ENCODE data around the gene CPT1B. TPM values are rescaled to one million over a fixed set of nuclear protein-coding genes. Genes with fewer than 3 reads are reported as not detected.

CPT1B gene
- total and polyA plus RNA-seq, 2 donors (not counting 1 experiment from before 2014, with no cell fraction given): 55.0 to 109 TPM

DNA sequence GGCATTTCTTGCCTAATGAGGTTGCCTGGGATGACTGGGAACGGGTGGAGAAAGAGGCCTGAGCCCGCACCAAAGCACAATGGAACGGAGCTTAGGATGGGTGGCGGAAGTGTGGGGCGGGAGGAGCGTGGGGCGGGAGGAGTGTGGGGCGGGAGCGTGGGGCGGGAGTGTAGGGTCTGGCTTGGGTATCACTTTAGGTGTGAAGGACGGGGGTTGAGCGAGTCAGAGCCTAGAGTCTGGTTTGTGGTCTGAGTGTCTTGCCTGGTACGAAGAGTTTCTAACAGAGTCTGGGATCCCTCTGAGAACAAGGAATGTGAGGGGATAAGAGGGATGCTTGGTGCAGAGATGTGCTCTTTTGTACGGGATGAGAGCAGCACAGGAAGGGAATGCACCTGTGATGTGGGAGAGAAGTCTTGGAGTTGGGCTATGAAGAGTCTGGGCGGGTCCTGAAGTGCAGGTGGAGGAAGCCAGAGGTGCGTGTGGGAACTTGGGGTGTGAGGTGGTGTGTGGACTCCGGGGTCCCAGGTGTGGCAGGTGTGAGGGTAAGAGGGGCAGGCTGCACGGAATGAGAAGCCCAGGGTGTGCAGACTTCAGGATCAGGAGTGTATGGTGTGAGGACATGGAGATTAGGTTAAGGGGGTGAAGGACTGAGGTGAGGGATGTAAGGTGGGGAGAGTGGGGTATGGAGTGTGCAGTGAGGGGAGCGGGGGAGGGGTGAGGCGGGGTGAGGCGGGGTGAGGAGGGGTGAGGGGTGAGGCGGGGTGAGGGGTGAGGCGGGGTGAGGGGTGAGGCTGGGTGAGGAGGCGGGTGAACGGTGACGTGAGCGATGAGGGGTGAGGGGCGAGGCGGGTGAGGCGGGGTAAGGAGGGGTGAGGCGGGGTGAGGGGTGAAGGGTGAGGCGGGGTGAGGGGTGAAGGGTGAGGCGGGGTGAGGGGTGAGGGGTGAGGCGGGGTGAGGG, 16.5 kb downstream of the CPT1B start:
- intact Hi-C loops (cut with micrococcal nuclease): loop anchor here (1.0 to 2.0 kb wide), 7 partner anchors 13 to 67 kb away; partner anchors contain the start of genes ARSA and CHKB
- POLR2A ChIA-PET: interaction anchor here (0.6 to 1.1 kb wide), 2 partner anchors 12 to 28 kb away, joined by 4 to 6 read pairs; no protein-coding TSS in a partner anchor
- H3K27ac Mint-ChIP-seq: peak overlapping the region; percentile 65

More for the DNA sequence above, 16.5 kb downstream of the CPT1B start:
- no peak for DNase-seq
- Mint-ChIP-seq H3K4me3 (peak overlapping the region; percentile 70), H3K9me3 (ENCODE audit: insufficient read depth) (no peaks in the 10 kb centered on the region), H3K4me1 (peaks cover 16% of the 10 kb centered on the region), H3K27me3 (no peaks in the 10 kb centered on the region)
- no peak for ATAC-seq (ENCODE audit: low read depth)
- no peak overlapping the region for H3K27ac ChIP-seq (ENCODE audit: low read length in 2 of 2)
- no peak overlapping the region for H2AFZ ChIP-seq (ENCODE audit: insufficient read depth, low read depth, low read length, poor library complexity, severe bottlenecking)
- peaks cover 5 to 9% of the 10 kb centered on the region in 2 donors for H3K4me1 ChIP-seq (ENCODE audit: control insufficient read depth in 2 of 2, insufficient read depth in 2 of 2, low read length in 2 of 2)
- no peaks in the 10 kb centered on the region for H3K36me3 ChIP-seq (replicated peaks in 1 of 2; ENCODE audit: control extremely low read depth in 1 of 2, control insufficient read depth in 1 of 2, extremely low read depth in 1 of 2, insufficient read depth in 2 of 2, low read length in 1 of 2)
- H3K9ac ChIP-seq (ENCODE audit: low read length): no peak overlapping the region
- H4K20me1 ChIP-seq (ENCODE audit: control insufficient read depth, insufficient read depth, low read length, poor library complexity, severe bottlenecking): no peaks in the 10 kb centered on the region
- no peak overlapping the region for H3K4me2 ChIP-seq (replicated peaks; ENCODE audit: low read depth, low read length, poor library complexity, severe bottlenecking)
- no peaks in the 10 kb centered on the region for H3K9me3 ChIP-seq (ENCODE audit: control extremely low read depth in 1 of 3, control insufficient read depth in 2 of 3, insufficient read depth in 1 of 3, low read length in 2 of 3)
- H3K79me2 ChIP-seq (ENCODE audit: control insufficient read depth, insufficient read depth, low read length): no peaks in the 10 kb centered on the region
- TF ChIP-seq, protein P1, sequence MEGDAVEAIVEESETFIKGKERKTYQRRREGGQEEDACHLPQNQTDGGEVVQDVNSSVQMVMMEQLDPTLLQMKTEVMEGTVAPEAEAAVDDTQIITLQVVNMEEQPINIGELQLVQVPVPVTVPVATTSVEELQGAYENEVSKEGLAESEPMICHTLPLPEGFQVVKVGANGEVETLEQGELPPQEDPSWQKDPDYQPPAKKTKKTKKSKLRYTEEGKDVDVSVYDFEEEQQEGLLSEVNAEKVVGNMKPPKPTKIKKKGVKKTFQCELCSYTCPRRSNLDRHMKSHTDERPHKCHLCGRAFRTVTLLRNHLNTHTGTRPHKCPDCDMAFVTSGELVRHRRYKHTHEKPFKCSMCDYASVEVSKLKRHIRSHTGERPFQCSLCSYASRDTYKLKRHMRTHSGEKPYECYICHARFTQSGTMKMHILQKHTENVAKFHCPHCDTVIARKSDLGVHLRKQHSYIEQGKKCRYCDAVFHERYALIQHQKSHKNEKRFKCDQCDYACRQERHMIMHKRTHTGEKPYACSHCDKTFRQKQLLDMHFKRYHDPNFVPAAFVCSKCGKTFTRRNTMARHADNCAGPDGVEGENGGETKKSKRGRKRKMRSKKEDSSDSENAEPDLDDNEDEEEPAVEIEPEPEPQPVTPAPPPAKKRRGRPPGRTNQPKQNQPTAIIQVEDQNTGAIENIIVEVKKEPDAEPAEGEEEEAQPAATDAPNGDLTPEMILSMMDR (IDR thresholded peaks at IDR 0.05): no peak
- TF ChIP-seq EZH2 (IDR thresholded peaks at IDR 0.05; ENCODE audit: borderline replicate concordance, insufficient read depth, low read depth, low read length, poor library complexity, severe bottlenecking): no peak
- WGBS (ENCODE audit: insufficient coverage): 92% methylated on average over 18 of the region's 34 CpGs
- no peaks in the 10 kb centered on the region for H3K27me3 ChIP-seq (replicated peaks in 1 of 4; ENCODE audit: control extremely low read depth in 1 of 4, control insufficient read depth in 3 of 4, insufficient read depth in 4 of 4, low read length in 3 of 4)
- no peak overlapping the region for H3K4me3 ChIP-seq (ENCODE audit: control extremely low read depth in 1 of 5, extremely low read depth in 1 of 5, insufficient read depth in 1 of 5, low read depth in 2 of 5, low read length in 4 of 5)
- CTCF ChIA-PET: interaction anchor here (2.4 to 2.7 kb wide), 2 partner anchors 14 to 35 kb away, joined by 6 to 13 read pairs; partner anchors contain the start of gene SCO2
